ENCODE measurements around the gene PCNX3.

PCNX3 gene

GRCh38 chr11:65599216-65599954, 16.2 kb upstream of the PCNX3 start:
- no peak for DNase-seq

GRCh38 chr11:65599955-65600246, 15.7 kb upstream of the PCNX3 start:
- DNase-seq, result no peak

GRCh38 chr11:65604258-65604657, 11.3 kb upstream of the PCNX3 start:
- DNase-seq, result no peak

GRCh38 chr11:65606876-65607613, 8.5 kb upstream of the PCNX3 start:
- DNase-seq, result no peak

- no peak for DNase-seq
These were observed 7.8 kb upstream of the PCNX3 start for GRCh38 chr11:65607614-65608426.

- DNase-seq, result no peak
These were observed 6.3 kb upstream of the PCNX3 start for GRCh38 chr11:65609229-65609628.

- DNase-seq, result no peak
These were observed 5.9 kb upstream of the PCNX3 start for GRCh38 chr11:65609665-65610064.

- no peak for DNase-seq
These were observed 5.2 kb upstream of the PCNX3 start for GRCh38 chr11:65610404-65610803.

- no peak for DNase-seq
These were observed 4.4 kb upstream of the PCNX3 start for GRCh38 chr11:65611028-65611757.

- no peak for DNase-seq
These were observed 3.6 kb upstream of the PCNX3 start for GRCh38 chr11:65611758-65612603.

GRCh38 chr11:65612691-65613090, 2.9 kb upstream of the PCNX3 start:
- no peak for DNase-seq

GRCh38 chr11:65613091-65613928, 2.3 kb upstream of the PCNX3 start:
- no peak for DNase-seq

- DNase-seq, result peak; percentile 34
These were observed 486 bp downstream of the PCNX3 start for GRCh38 chr11:65615950-65616574.

GRCh38 chr11:65616575-65617001, 1.0 kb downstream of the PCNX3 start:
- no peak for DNase-seq

- DNase-seq, result no peak
These were observed 1.7 kb downstream of the PCNX3 start for GRCh38 chr11:65617136-65617850.

GRCh38 chr11:65617990-65618751, 2.6 kb downstream of the PCNX3 start:
- DNase-seq, result no peak

- DNase-seq, result no peak
These were observed 3.2 kb downstream of the PCNX3 start for GRCh38 chr11:65618763-65619162.

- no peak for DNase-seq
These were observed 3.8 kb downstream of the PCNX3 start for GRCh38 chr11:65619281-65619928.

GRCh38 chr11:65620666-65621065, 5.1 kb downstream of the PCNX3 start:
- no peak for DNase-seq
